H9 (cell line): Measurements from ENCODE around the gene MYOZ3. TPM values are rescaled to one million over a fixed set of nuclear protein-coding genes. Genes with fewer than 3 reads are reported as not detected.
A peak's percentile ranks its signal among the peaks of the same experiment; 100 is the strongest.

Experiments used
- DNase-seq: peaks from one replicate; pipeline ENCODE4 v3.0.0-alpha.2; 2017
- H2AFZ ChIP-seq: one replicate; pipeline ENCODE4 v1.6.1; 2013; ENCODE audit warnings: mild to moderate bottlenecking, low read length, control low read depth, moderate library complexity
- H2AK5ac ChIP-seq: 2 replicates; pipeline ENCODE4 v1.6.1; 2013; ENCODE audit warnings: low read length, control low read depth, mixed read lengths; ENCODE audit not compliant: insufficient read length
- H2BK120ac ChIP-seq: one replicate; pipeline ENCODE4 v1.6.1; 2013; ENCODE audit warnings: low read depth, mild to moderate bottlenecking, low read length, control low read depth, inconsistent platforms; ENCODE audit not compliant: poor library complexity, severe bottlenecking
- H2BK12ac ChIP-seq: 2 replicates; pipeline ENCODE4 v1.6.1; 2013; ENCODE audit warnings: low read length, control low read depth, mixed read lengths, low read depth; ENCODE audit not compliant: insufficient read length
- H2BK15ac ChIP-seq: 2 replicates; pipeline ENCODE4 v1.6.1; 2013; ENCODE audit warnings: low read depth, low read length, control low read depth
- H2BK20ac ChIP-seq: one replicate; pipeline ENCODE4 v1.6.1; 2013; ENCODE audit warnings: low read depth, mild to moderate bottlenecking, low read length, control low read depth, inconsistent platforms; ENCODE audit not compliant: poor library complexity, severe bottlenecking
- H2BK5ac ChIP-seq: 2 replicates; pipeline ENCODE4 v1.6.1; 2013; ENCODE audit warnings: low read length, control low read depth, mixed read lengths; ENCODE audit not compliant: insufficient read length
- H3K14ac ChIP-seq: 2 replicates; pipeline ENCODE4 v1.6.1; 2013; ENCODE audit warnings: low read length, control low read depth; ENCODE audit not compliant: insufficient read depth
- H3K18ac ChIP-seq: 2 replicates; pipeline ENCODE4 v1.6.1; 2013; ENCODE audit warnings: low read depth, mild to moderate bottlenecking, mixed read lengths, low read length, control low read depth; ENCODE audit not compliant: insufficient read length
- H3K23ac ChIP-seq: 2 replicates; pipeline ENCODE4 v1.6.1; 2013; ENCODE audit warnings: low read length, control low read depth, mixed read lengths, low read depth; ENCODE audit not compliant: insufficient read length
- H3K23me2 ChIP-seq: 2 replicates; pipeline ENCODE4 v1.6.1; 2013; ENCODE audit warnings: low read depth, mild to moderate bottlenecking, mixed read lengths, low read length, control low read depth; ENCODE audit not compliant: insufficient read length, poor library complexity, severe bottlenecking
- H3K27ac ChIP-seq: 2 replicates; pipeline ENCODE4 v1.5.1; 2013; ENCODE audit warnings: low read length, control low read depth, mixed read lengths, low read depth; ENCODE audit not compliant: insufficient read length
- H3K27me3 ChIP-seq: 2 replicates; pipeline ENCODE4 v1.6.1; 2013; ENCODE audit warnings: low read length, control low read depth, inconsistent platforms; ENCODE audit not compliant: insufficient read depth
- H3K4ac ChIP-seq: 2 replicates; pipeline ENCODE4 v1.6.1; 2013; ENCODE audit warnings: low read depth, mild to moderate bottlenecking, control low read depth, inconsistent platforms, low read length, moderate library complexity
- H3K4me1 ChIP-seq: 2 replicates; pipeline ENCODE4 v1.6.1; 2013; ENCODE audit warnings: low read length, control low read depth, inconsistent platforms; ENCODE audit not compliant: insufficient read depth
- H3K4me2 ChIP-seq: 2 replicates; pipeline ENCODE4 v1.6.1; 2013; ENCODE audit warnings: low read length, control low read depth, mixed read lengths; ENCODE audit not compliant: insufficient read length, insufficient read depth
- H3K56ac ChIP-seq: 2 replicates; pipeline ENCODE4 v1.6.1; 2013; ENCODE audit warnings: low read depth, mild to moderate bottlenecking, mixed read lengths, low read length, control low read depth; ENCODE audit not compliant: insufficient read length
- H3K79me1 ChIP-seq: 2 replicates; pipeline ENCODE4 v1.6.1; 2013; ENCODE audit warnings: low read depth, mild to moderate bottlenecking, moderate library complexity, low read length, control low read depth, inconsistent platforms; ENCODE audit not compliant: insufficient read depth, poor library complexity, severe bottlenecking
- H3K79me2 ChIP-seq: 2 replicates; pipeline ENCODE4 v1.6.1; 2013; ENCODE audit warnings: low read length, control low read depth, inconsistent platforms; ENCODE audit not compliant: insufficient read depth
- H3K9ac ChIP-seq: 2 replicates; pipeline ENCODE4 v1.6.1; 2013; ENCODE audit warnings: low read length, control low read depth, mixed read lengths; ENCODE audit not compliant: insufficient read length; ENCODE audit errors: extremely low read depth
- H3K9me3 ChIP-seq: one replicate; pipeline ENCODE4 v1.6.1; 2013; ENCODE audit warnings: low read depth, low read length, inconsistent platforms; ENCODE audit not compliant: control insufficient read depth
- H3T11ph ChIP-seq: one replicate; pipeline ENCODE4 v1.6.1; 2013; ENCODE audit warnings: mild to moderate bottlenecking, low read length, control low read depth, inconsistent platforms
- H4K20me1 ChIP-seq: one replicate; pipeline ENCODE4 v1.6.1; 2013; ENCODE audit not compliant: control insufficient read depth, insufficient read length, insufficient read depth
- H4K5ac ChIP-seq: 2 replicates; pipeline ENCODE4 v1.6.1; 2013; ENCODE audit warnings: low read depth, mild to moderate bottlenecking, mixed read lengths, low read length, control low read depth; ENCODE audit not compliant: insufficient read length
- H4K8ac ChIP-seq: replicated peaks from 2 replicates; pipeline ENCODE4 v1.6.1; 2013; ENCODE audit warnings: low read length, control low read depth, mixed read lengths, low read depth; ENCODE audit not compliant: insufficient read length
- H4K91ac ChIP-seq: 2 replicates; pipeline ENCODE4 v1.6.1; 2013; ENCODE audit warnings: low read depth, mild to moderate bottlenecking, moderate library complexity, mixed read lengths, low read length, control low read depth; ENCODE audit not compliant: insufficient read length
- H3K27ac Mint-ChIP-seq, 3 experiments: 2 replicates in 2 of 3; 3 replicates in 1 of 3; pipeline ENCODE4 v1.8.0; 2020 to 2021; ENCODE audit warnings: mixed read lengths in 3 of 3, mild to moderate bottlenecking in 1 of 3, moderate library complexity in 1 of 3
- H3K27me3 Mint-ChIP-seq: 2 replicates; pipeline ENCODE4 v1.8.0; 2021; ENCODE audit warnings: low read depth, mild to moderate bottlenecking, moderate library complexity, mixed read lengths
- H3K36me3 Mint-ChIP-seq, 3 experiments: 2 replicates in 2 of 3; 3 replicates in 1 of 3; pipeline ENCODE4 v1.8.0; 2020 to 2021; ENCODE audit warnings: low read depth in 3 of 3, mixed read lengths in 3 of 3; ENCODE audit not compliant: insufficient read depth in 1 of 3
- H3K4me1 Mint-ChIP-seq, 2 experiments: 2 replicates each; pipeline ENCODE4 v1.8.0; 2020; ENCODE audit warnings: mixed read lengths in 2 of 2
- H3K4me3 Mint-ChIP-seq, 2 experiments: 2 replicates in 1 of 2; 3 replicates in 1 of 2; pipeline ENCODE4 v1.8.0; 2020 to 2021; ENCODE audit warnings: mild to moderate bottlenecking in 2 of 2, mixed read lengths in 2 of 2, moderate library complexity in 1 of 2
- H3K9me3 Mint-ChIP-seq, 2 experiments: 2 replicates in 1 of 2; 3 replicates in 1 of 2; pipeline ENCODE4 v1.8.0; 2020; ENCODE audit warnings: mild to moderate bottlenecking in 2 of 2, mixed read lengths in 2 of 2, moderate library complexity in 1 of 2
- CTCF ChIP-seq: fragments of 200-600 bp; sonication (generic); conservative IDR thresholded peaks from 3 replicates; pipeline ENCODE4 v1.8.0; 2021; ENCODE audit warnings: antibody characterized with exemption, mild to moderate bottlenecking
- WGBS: extraction: QIAGEN DNeasy Blood & Tissue Kit; methylation state at CpG from one replicate; pipeline ENCODE4 v1.1.7; 2013; ENCODE audit warnings: missing lambda C conversion rate, low lambda C conversion rate, mixed read lengths; ENCODE audit not compliant: insufficient read length; ENCODE audit errors: extremely low coverage; 5-methylcytosine and 5-hydroxymethylcytosine counted together
- total RNA-seq: library from RNA; stranded (reverse); gene quantifications from 2 replicates; pipeline ENCODE4 v1.2.1, GENCODE V29; 2021

MYOZ3 gene
- total RNA-seq, 1 experiment from 2014 or later, result 18.1 TPM

- H4K91ac ChIP-seq, result no peak overlapping the region
- no peak overlapping the region for H3K14ac ChIP-seq
- H3K4ac ChIP-seq, result no peak overlapping the region
- no peak overlapping the region for H2BK120ac ChIP-seq
- H3K36me3 Mint-ChIP-seq, result no peaks in the 10 kb centered on the region; a peak in 1 of 7 replicates
- peak overlapping the region in 1 of 3 experiments; percentile 61; a peak in 1 of 7 replicates for H3K27ac Mint-ChIP-seq
- no peaks in the 10 kb centered on the region; the same call in 1 of the 2 replicates for H3K27me3 ChIP-seq
- no peaks in the 10 kb centered on the region for H3K9me3 ChIP-seq
- no peak overlapping the region for H2BK15ac ChIP-seq
- H3K9ac ChIP-seq, result no peak overlapping the region
- no peak overlapping the region for H3K4me2 ChIP-seq
- no peak for TF ChIP-seq CTCF
- no peak overlapping the region for H2BK5ac ChIP-seq
- no peaks in the 10 kb centered on the region for H3K9me3 Mint-ChIP-seq
- H3K4me1 ChIP-seq, result no peaks in the 10 kb centered on the region
- no peaks in the 10 kb centered on the region for H3K23me2 ChIP-seq
- H3K23ac ChIP-seq, result no peak overlapping the region
- H3K79me1 ChIP-seq, result no peaks in the 10 kb centered on the region
- H2BK12ac ChIP-seq, result no peak overlapping the region
- H3K4me3 Mint-ChIP-seq, result no peak overlapping the region
- no peaks in the 10 kb centered on the region for H3K79me2 ChIP-seq
- H4K8ac ChIP-seq, result no peak overlapping the region
- no peak overlapping the region for H3K18ac ChIP-seq
- H2AFZ ChIP-seq, result no peak overlapping the region
- peaks cover 20% of the 10 kb centered on the region for H3K27me3 Mint-ChIP-seq
- H4K5ac ChIP-seq, result no peak overlapping the region
- no peak for DNase-seq
- no peak overlapping the region for H3K56ac ChIP-seq
- H2AK5ac ChIP-seq, result no peak overlapping the region
- no peak overlapping the region for H3T11ph ChIP-seq
- WGBS, result no CpG with 5 or more reads among the region's 10 CpGs
- H4K20me1 ChIP-seq, result no peaks in the 10 kb centered on the region
- no peak overlapping the region for H2BK20ac ChIP-seq
- H3K4me1 Mint-ChIP-seq, result peaks cover 17 to 39% of the 10 kb centered on the region in 2 experiments
- no peak overlapping the region for H3K27ac ChIP-seq
These were observed 958 bp downstream of the MYOZ3 start for GRCh38 chr5:150661821-150662596.
